Measurements from ENCODE around the gene CUEDC1.
"Not testable (repeated sequence)": the region's sequence is repeated elsewhere in the genome, so short reads cannot be mapped to it uniquely, and the experiment has no call there.

Gene CUEDC1

GRCh38 chr17:57984936-57985674, 29.9 kb upstream of the CUEDC1 start:
- DNase-seq = no peak

GRCh38 chr17:57984261-57984890, 29.2 kb upstream of the CUEDC1 start:
- DNase-seq = no peak

GRCh38 chr17:57983446-57983845, 28.2 kb upstream of the CUEDC1 start:
- DNase-seq = no peak

DNA sequence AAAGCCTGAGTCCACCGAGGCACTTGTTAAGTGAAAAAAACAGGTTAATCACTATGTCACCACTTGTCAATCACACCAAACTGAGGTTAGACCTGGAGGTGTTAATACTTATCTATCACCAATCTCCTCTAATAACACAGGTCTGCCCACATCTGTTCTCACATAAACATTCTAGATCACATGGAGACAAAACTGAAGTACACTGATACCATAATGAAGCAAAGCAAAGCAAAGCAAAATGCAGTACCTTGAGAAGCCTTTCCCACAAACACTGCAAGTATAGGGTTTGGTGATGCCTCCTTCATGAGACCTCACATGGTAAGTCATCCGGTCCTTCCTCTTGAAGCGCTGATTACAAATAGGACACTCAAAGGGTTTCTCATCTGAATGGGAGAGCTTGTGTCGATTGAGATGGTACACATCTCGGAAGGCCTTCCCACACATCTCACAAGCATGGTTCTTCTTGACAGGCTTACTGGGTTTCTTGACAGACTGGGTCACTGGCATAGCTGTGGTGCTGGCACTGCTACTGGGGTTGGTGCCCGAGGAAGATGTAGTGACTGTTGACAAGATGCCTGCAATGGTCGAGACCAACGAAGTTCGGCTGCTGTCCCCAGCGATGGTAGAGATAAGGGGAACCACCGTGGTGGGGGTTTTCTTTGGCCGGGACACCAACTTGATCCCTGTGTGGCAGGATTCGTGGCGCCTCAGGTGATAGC, 27.4 kb upstream of the CUEDC1 start:
- DNase-seq = no peak

DNA sequence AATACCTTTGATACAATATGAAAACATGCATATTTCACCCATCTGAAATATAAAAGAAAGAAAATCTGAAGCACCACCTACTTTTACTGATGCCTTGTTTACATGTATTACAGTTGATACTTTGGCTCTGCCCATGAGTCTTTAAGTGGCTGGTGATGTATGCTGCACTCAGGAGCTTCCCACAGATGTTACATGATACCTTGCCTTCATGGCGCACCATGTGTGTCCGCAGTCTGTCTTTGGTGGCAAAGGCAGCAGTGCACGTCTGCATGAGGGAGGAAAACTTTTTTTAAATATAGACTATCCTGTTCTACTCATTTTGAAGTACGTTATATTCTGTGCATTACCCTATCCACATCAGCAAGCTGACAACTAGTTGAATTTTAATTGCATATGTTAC, 25.3 kb upstream of the CUEDC1 start:
- no peak for DNase-seq

GRCh38 chr17:57979076-57979475, 23.9 kb upstream of the CUEDC1 start:
- DNase-seq = no peak

DNA sequence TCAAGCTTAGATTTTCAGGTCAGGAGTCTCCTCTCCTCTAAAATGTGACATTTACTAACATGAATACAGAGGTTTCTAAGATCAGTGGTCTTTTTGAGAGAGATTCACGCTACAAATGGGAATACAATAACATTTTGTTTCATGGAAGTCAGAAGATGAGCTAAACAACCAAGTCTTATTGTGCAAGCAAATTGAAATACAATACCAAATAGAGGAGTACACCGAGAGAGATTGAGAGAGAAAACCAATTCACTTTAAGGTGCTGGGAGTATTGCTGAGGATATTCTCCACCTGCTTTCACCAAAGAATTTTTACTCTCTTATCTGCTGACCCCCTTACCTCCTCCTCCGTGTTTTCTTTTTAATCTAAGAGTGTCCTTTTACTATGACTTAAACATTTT, 21.4 kb upstream of the CUEDC1 start:
- no peak for DNase-seq

GRCh38 chr17:57975044-57975443, 19.8 kb upstream of the CUEDC1 start:
- DNase-seq = no peak

DNA sequence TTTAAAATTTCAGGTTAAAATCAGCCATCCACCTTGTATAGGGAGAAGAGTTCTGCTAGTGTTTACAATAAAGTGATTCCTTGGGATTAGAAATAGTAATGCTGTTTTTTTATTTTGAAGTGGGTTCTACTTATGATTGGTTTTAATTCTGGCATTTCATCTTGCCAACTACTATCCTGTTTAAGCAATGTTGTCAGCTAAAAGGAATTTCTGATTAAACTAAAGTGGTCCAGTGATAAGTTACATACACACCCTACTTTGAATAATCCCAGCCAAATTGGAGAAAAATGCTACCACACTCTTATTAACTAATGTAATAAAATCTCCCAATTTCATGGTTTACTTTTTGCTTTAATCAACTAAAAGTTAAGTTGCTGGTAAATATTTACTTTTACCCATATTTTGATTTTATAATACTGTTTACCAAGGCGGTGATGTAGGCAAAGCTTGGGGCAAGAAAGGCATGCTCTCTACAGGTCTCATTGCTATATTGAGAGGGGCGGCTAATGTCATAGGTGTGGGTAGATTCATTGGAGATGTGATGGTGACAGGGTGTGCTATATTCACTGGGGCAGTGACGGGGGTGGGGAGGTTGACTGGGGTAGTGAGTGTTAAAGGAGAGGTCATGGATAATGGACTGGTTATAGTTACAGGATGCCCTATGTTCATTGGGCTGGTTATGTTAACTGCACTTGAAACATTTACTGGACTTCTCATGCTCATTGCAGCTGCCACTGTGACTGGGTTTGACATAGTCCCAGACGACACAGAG, 19.0 kb upstream of the CUEDC1 start:
- DNase-seq = not testable (repeated sequence)

DNA sequence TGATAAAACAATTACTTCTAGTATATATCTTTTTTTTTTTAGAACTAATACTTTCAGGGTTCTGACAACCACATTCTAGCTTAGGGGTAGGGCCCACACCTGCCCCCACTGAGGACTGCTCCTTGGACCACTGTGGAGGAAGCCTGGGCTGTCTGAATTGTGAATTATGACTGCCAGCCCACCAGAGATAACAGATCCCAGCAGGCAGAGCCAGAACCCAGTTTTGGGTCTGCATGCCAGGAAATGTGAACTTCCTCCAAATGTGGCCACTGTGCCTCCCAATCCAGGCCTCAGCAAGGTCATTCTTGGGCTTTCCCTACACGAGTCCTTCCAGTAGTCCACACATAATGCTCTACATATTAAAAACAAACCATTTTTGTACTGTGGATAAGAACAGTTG, 16.9 kb upstream of the CUEDC1 start:
- no peak for DNase-seq

- DNase-seq = no peak
Observed at GRCh38 chr17:57971572-57971971, 16.4 kb upstream of the CUEDC1 start.

DNA sequence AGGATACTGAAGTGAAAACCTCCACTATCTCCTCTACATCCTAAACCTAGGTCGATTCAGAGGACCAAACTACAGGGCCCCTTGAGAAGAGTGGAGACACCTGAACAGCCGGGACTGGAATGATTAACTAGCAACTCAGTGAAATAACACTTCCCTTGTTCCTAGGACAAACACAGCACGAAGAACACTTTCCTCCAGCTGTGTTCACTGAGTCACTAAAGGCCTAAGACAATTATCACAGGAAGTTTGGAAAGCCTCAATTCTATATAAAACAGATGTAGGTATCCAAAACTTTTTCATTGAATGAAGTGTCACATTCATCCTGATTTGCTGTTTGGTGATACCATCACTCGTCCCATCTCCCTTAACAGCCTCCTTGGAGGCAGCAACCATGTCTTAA, 15.5 kb upstream of the CUEDC1 start:
- no peak for DNase-seq

DNA sequence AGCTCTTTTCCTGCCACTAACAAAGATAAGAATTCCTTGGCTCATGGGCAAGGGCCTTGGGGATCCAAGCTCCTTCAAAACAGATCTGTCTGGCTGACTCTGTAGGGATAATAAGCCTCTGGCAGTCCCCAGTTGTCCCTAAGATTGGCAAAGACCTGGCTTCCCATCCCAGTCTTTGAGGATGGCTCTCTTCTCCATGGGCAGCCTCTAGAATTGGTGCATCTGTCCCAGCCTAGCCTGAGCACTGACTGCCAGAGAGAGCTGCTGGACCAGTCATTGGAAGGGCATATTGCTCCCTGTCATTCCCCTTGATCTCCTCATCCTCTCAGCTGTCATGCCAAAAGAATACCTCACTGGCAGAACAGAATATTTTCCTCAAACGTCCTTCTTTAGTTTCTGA, 13.2 kb upstream of the CUEDC1 start:
- peak in 1 of 2 experiments; percentile 2 for DNase-seq

DNA sequence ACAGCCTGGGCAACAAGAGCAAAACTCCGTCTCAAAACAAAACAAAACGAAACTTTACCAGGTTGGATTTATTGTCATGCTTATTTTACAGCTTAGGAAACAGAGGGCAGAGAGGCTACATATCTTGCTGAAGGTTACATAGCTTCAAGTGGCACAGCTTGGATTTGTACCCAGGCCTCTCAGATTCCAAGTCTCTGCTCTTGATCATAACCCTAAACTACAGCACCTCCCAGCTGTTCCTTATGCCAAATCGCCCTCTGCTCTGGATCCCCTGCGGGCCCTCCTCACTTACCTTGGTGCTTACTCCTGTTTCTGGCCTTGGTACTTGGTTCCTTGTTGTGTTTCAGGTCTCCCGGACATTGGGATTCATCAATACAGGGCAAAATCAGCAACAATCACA, 11.7 kb upstream of the CUEDC1 start:
- DNase-seq = peak in 1 of 2 experiments; percentile 1

- peak; percentile 6 to 8 for DNase-seq
Observed at GRCh38 chr17:57966246-57966645, 11.0 kb upstream of the CUEDC1 start.

DNA sequence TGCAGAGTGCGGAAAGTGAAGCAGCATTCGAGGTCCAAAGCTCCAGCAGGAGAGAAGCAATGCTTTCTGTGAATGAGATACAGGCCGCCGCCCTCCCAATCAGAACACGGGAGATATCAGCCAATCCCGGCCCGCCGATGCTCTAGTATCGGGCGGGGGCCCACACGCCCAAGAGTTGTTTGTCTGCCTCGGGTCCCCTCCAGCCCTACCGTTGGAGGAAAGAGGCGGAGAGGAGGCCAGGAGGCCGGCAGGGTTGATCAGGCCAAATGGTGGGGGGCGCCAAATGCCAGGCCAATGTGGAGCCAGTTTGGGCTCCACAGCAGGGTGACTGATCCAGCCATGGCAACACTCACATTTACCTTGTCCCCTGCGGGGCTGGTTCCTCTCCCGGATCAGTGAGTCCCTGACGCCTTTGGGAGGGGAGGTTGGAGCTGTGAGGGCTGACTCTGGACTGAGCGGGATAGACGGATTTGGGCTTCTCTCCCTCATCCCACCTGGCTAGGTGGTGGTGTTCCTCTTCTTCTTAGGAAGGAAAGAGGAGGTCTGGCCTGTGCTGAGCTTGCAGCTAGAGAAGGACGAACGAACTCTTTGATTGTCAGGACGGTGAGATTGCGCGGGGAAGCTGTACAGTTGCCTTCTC, 10.4 kb upstream of the CUEDC1 start:
- DNase-seq = peak; percentile 9 to 10

- no peak for DNase-seq
Observed at GRCh38 chr17:57963149-57963511, 7.9 kb upstream of the CUEDC1 start.

DNA sequence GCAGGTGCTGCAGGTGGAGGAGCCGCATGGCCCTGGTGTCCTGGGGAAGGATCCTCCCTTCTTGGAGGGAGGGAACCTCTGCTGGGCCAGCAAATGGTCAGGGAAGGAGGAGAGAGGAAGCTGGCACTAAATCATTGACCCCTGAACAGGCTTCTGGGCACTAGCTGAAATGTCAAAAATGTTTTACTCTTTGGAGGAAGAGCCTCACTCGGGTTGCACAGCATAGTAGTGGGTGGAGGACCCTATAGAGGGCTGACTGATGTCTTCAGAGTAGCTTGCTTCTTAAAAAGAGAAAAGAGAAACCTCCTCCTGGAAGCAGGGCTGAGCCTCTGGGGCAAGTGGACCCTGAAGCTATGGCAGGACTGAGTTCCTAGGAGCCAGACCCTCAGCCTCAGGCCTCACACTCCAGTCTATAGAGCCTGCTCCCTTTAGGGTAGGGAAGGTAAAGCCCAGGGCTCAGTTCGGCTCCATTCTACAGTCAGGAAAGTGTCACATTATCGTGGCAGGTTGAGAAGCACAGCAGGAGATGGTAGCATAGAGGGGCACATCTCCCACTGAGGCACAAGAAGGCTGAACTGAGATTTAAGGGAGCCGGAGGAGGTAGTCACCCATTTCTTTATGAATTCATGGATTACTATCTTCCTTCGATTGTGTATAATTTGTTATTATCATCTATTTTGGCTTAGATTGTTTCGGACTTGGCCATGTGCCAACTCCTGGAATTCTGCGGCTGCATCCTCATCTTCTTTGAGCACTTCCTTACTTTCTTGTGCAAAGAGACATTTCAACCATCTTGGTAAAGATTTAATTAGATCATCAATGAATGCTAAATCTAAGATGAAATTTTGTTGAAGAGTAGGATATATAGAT, 7.3 kb upstream of the CUEDC1 start:
- peak; percentile 7 to 12 for DNase-seq

DNA sequence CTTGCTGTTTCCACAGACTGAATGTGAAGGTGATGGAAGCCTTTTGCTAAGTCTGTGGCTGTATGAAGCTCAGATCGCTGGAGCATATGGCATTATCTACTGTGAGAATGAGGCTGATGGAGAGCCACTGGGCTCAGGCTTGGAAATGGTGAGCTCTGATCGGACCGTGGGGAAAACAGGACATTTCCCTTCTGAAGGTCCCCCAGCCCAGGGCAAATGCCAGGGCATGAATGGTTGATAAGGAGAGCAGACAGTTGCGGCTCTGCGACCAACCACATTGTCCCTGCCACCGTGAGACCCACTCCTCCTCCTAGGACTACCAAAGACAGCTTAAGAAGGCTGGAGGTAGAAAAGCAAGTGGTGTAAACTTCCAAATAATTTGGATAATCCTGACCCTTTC, 4.7 kb upstream of the CUEDC1 start:
- DNase-seq = peak in 1 of 2 experiments; percentile 8

- not testable (repeated sequence) for DNase-seq
Observed at GRCh38 chr17:57958391-57958790, 3.2 kb upstream of the CUEDC1 start.

- DNase-seq = no peak
Observed at GRCh38 chr17:57957886-57958285, 2.7 kb upstream of the CUEDC1 start.

Measured in activated T-cell treated with anti-CD3 and anti-CD28 coated beads, Interleukin-2, amount 50 U/mL, for 48 hours (primary cell).